GM18498 (cell line): Measurements from ENCODE around the gene PLAAT3.
"Not testable (repeated sequence)": the region's sequence is repeated elsewhere in the genome, so short reads cannot be mapped to it uniquely, and the experiment has no call there.

Experiments
- ATAC-seq: cut with Tn5 transposase; IDR thresholded peaks from one replicate; pipeline ENCODE4 v1.9.1; 2021; ENCODE audit warnings: mild to moderate bottlenecking, moderate library complexity; ENCODE audit not compliant: unreplicated experiment

Gene PLAAT3

GRCh38 chr11:63572026-63572688, 42.1 kb downstream of the PLAAT3 start:
- ATAC-seq: peak; percentile 47

DNA sequence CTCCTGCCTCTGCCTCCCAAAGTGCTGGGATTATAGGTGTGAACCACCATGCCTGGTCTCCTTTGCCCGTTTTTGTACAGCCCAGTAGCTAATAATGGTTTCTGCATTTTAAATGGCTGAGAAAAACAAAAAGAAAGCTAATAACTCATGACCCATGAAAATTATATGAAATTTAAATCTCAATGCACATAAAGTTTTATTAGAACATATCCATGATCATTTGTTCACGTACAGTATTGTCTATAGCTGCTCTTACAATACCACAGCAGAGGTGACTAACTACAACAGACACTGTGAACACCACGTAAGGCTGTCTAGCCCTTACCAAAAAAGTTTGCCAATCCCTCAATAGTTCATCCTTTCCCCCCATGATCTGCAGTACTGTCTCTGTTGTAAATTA, 44.7 kb downstream of the PLAAT3 start:
- no peak for ATAC-seq

DNA sequence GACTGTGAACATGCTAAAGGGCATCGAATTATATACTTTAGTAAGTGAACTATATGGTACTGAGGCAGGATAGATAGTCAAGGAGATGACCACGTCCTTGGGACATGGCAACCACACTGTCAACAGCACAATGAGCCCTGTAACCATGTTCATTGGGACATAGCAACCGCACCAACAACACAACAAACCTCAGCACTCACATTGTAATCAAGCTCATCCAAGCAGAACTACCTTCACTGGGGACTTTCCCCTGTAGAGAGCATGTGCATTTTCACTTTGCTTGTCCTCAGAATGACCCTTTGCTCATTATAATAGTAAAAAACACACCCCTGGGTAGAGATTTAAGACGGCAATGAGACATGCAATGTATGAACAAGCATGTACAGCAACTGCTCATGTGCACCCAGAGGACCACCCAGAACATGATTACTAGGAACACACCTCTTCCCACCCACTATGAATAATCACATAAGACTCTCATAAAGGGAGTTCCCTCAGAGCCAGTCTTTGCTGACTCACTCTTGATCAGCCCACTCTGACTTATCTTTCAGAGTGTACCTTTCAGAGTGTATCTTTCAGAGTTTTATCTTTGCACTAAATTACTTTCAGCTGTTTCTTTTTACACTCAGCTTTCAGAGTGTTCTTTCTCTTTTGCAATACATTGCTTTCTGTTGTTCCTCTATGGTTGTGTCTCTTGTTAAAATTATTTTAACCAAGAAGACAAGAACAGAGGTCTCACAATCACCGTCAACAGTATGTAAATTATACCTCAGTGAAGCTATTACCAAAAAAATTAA, 47.0 kb downstream of the PLAAT3 start:
- ATAC-seq: peak; percentile 80

DNA sequence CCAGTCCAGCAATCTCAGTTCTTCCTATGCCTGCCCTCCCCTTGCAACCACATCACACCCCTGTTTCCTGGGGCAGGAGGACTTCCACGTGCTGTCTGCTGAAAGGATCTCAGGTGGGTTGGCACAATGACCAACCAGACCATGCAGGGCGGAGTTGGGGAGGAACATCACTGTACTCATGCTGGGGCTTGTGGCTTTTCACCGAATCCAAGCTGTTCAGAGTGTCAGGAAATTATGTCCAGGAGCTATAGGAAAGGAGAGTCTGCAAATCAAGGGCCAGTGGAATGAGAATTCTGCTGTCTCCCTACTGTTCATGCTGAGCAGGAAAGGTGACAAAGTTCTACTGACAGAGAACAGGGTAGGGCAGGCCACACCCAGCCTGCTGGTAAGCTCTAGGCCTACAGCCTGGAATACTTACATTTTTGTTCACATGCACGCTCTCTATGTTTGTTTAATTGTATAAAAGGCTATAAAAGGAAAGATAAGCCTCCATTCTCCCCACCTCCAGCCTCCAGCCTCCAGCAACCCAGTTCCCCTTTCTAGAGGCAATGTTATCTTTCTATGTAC, 49.4 kb downstream of the PLAAT3 start:
- ATAC-seq: no peak

- peak; percentile 68 for ATAC-seq
Observed at GRCh38 chr11:63564056-63564774, 50.0 kb downstream of the PLAAT3 start.

GRCh38 chr11:63563201-63564055, 50.8 kb downstream of the PLAAT3 start, which contains the start of gene PLAAT2:
Gene PLAAT2, minus strand, starts transcription at chr11:63563379. Its CDS starts 55 bp downstream, at chr11:63563324.
- peak; percentile 7 for ATAC-seq

GRCh38 chr11:63560506-63561180, 53.6 kb downstream of the PLAAT3 start:
- no peak for ATAC-seq

- ATAC-seq: no peak
Observed at GRCh38 chr11:63558459-63559157, 55.6 kb downstream of the PLAAT3 start.

DNA sequence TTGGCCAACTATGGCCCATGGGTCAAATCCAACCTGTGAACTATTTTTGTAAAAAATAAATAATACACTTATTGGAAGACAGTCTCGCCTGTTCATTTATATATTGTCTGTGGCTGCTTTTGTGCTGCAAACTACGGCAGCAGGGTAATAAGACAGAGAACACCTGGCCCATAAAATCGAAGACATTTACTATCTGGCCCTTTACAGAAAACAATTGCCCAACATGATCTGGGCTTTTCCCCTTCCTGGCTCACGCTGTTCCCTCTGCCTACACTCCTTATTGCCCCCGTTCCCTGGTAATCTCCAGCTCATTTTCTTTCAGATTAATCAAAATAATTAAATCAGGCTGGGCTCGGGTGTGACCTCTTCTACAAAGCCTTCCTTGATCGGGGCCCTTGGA, 56.7 kb downstream of the PLAAT3 start:
- ATAC-seq: no peak

GRCh38 chr11:63556404-63557013, 57.7 kb downstream of the PLAAT3 start:
- no peak for ATAC-seq

DNA sequence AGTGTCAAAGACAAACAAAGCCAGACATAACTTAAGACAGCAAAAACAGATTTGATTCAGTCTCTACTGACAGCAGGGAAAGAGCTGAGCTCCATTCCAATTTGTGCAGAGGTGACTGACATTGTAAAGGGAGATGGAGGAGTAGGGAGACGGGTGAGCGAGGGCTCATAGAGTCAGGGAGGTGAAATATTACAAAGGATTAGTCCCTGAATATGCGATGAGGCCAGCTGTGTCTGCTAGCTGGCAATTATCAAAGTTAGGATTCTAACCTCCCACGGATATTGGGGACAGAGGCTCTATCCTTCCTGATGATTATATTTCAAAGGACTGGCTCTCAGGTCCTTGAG, 59.4 kb downstream of the PLAAT3 start:
- ATAC-seq: no peak

DNA sequence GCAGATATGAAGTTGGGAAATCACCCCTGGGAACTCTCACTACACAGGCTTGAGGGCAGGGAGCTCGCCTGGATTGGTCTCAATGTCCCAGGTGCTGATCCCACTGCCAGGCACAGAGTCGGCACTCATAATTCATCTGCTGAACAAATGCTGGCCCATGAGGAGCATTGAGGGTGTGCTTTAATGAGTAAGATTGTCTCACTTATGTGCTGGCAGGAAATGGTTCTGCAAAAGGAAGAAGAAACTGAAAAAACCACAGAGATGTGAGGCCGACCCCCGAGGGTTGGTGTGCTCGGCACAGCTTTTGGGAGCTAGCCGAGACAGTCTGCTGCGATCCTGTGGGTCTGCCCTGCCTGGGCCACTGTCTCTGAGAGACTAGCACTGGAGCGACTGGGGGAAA, 60.5 kb downstream of the PLAAT3 start:
- peak; percentile 74 for ATAC-seq

GRCh38 chr11:63552921-63553320, 61.3 kb downstream of the PLAAT3 start:
- no peak for ATAC-seq

- ATAC-seq: no peak
Observed at GRCh38 chr11:63551889-63552266, 62.4 kb downstream of the PLAAT3 start.

- no peak for ATAC-seq
Observed at GRCh38 chr11:63551091-63551888, 62.9 kb downstream of the PLAAT3 start.

- not testable (repeated sequence) for ATAC-seq
Observed at GRCh38 chr11:63550156-63550700, 64.0 kb downstream of the PLAAT3 start.

- no peak for ATAC-seq
Observed at GRCh38 chr11:63549411-63549810, 64.8 kb downstream of the PLAAT3 start.

- no peak for ATAC-seq
Observed at GRCh38 chr11:63548178-63548577, 66.1 kb downstream of the PLAAT3 start.
